ENCODE results near the gene ZNF511.

- TF ChIP-seq GATA2 (IDR thresholded peaks at IDR 0.05; ENCODE audit: low read depth, low read length), result no peak
- no peak for TF ChIP-seq GATA3 (IDR thresholded peaks at IDR 0.05; ENCODE audit: low read depth, low read length)
Measured at GRCh38 chr10:133351408-133352318, 42.9 kb downstream of the ZNF511 start.

Data from SH-SY5Y (cell line).